HG03135 (cell line): ENCODE results near the gene ANKS1B.
"Not testable (repeated sequence)": the region's sequence is repeated elsewhere in the genome, so short reads cannot be mapped to it uniquely, and the experiment has no call there.

Experiments
- ATAC-seq: cut with Tn5 transposase; IDR thresholded peaks from one replicate; pipeline ENCODE4 v1.9.1; 2021; ENCODE audit warnings: mild to moderate bottlenecking, moderate library complexity; ENCODE audit not compliant: unreplicated experiment

Gene ANKS1B

GRCh38 chr12:98799822-98800221 is 1184.9 kb downstream of the ANKS1B start:
- ATAC-seq: no peak

DNA sequence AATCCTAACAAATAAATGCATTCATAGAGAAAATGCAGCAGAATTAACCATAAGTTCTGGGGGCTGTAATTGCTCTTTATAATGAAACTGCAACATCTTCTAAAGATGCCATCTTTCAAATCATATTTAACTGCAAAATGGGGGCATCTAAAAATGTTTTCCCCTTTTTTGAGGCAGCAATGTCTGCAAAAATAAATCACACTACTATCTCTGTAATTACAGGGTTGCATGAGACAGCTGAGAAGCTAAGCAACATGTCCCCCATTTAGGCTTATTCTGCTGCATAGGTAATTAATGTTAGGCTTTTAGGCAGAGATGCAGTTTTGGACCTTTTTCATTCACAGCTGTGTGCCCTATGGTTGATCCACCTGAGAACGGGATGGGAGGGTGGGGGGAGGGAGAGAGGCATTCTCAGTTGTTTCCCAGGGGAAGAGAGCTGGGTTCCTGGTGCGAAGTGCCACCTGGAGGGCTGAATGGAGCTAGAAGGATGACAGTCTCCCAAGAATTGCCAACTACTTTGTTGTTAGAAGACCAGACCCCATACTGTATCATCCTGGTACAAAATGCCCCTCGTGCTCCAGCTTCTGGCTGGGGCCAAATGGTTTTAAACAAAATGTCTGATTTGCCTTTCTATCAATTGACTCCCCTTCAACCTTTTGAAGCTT is 1185.5 kb downstream of the ANKS1B start:
- ATAC-seq: no peak

- ATAC-seq: no peak
Measured at GRCh38 chr12:98797200-98797599, 1187.5 kb downstream of the ANKS1B start.

- no peak for ATAC-seq
Measured at GRCh38 chr12:98796745-98797144, 1188.0 kb downstream of the ANKS1B start.

GRCh38 chr12:98793121-98793520 is 1191.6 kb downstream of the ANKS1B start:
- ATAC-seq: no peak

GRCh38 chr12:98791406-98791805 is 1193.3 kb downstream of the ANKS1B start:
- ATAC-seq: no peak

GRCh38 chr12:98788396-98788795 is 1196.3 kb downstream of the ANKS1B start:
- ATAC-seq: no peak

DNA sequence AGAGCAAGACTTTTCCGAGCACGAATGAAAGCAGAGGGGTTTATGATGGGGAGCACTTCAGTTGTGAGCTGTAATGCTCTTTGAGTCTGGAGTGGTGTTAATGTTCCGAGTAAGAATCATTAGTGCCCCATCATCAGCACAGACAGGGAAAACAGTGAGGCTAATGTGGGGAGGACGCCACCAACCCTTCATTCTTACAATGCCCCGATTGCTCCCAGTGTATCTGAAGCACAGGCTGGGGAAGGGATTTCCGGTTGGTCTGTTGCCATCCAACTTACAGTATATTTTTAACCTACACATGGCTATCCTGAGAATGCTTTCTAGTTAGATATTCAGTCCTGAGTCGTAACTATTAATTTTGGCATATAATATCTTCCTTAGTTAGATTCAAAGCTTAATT is 1198.1 kb downstream of the ANKS1B start:
- no peak for ATAC-seq

DNA sequence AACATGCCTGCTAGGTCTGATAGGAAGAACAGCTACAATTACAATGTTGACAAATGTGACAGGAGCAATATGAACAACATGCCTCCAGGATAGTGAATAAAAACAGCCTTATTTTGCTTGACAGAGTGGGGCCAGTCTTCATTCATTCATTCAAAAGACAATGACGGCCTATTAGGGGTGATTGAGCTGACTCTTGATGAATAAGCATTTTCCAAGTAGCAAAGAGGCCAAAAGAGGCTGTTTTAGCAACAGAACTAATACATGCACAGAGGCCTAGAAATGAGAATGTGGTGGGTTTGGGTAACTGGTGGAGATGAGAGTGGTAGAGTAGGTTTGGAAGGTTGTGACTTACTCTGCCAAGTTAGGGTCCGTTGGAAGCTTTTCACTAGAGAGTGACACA is 1201.3 kb downstream of the ANKS1B start:
- ATAC-seq: no peak

- ATAC-seq: no peak
Measured at GRCh38 chr12:98780261-98780660, 1204.5 kb downstream of the ANKS1B start.

- ATAC-seq: no peak
Measured at GRCh38 chr12:98772818-98773217, 1211.9 kb downstream of the ANKS1B start.

- no peak for ATAC-seq
Measured at GRCh38 chr12:98771811-98772752, 1212.7 kb downstream of the ANKS1B start.

GRCh38 chr12:98770230-98770629 is 1214.5 kb downstream of the ANKS1B start:
- ATAC-seq: no peak

DNA sequence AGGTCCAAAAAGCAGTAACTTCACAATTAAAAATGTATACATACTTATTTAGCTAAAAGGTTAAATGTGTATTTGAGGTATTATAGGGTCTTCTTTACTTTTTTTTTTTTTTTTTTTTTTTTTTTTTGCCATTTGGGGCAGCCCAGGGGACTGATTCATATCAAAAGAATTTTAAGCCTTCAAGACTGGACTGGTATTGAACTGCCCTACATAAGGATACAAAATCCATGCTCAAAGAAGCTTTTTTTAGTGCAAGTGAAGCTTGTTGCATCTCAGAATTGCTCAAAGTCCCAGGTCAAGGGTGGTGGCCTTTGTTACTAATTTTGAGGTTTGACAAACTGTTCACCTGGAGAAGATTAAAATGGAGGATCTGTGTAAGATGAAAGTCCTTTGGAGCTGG is 1215.7 kb downstream of the ANKS1B start:
- ATAC-seq: no peak

DNA sequence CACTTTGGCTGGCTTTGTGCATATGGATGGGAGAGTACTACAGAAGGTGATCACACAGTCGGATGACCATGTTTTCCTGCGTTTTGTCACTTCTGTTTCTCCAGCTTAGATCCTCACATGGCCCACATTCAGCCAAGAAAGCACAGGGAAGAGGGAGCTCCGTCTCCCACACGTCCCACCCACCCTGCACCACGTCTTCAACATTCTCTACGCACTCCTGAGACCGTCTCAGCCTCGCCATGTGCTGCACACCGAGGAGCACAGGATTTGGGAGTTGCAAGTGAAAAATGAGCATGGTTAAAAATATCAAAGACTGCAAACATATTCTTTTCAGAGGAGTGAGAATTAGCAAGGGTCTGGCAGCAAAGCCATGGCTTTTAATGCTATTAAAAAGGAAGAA is 1217.5 kb downstream of the ANKS1B start:
- no peak for ATAC-seq

DNA sequence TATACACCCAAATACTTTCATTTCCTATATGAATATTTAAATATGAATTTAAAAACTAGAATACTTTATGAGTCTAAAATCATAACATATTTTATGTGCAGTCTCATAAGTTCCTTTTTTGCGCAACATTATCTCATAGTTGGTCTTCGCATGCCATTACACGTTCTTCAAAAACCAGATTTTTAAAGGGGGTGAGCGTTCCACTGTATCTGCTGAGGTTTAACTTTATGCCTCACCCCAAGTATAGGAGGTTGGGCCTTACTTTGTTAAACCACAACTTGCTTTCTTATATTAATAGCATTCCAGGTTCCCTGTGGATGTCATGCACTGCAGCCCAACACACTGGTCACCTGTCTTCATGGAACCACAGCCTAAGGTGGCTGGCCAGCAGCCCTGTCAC is 1221.1 kb downstream of the ANKS1B start:
- ATAC-seq: no peak

DNA sequence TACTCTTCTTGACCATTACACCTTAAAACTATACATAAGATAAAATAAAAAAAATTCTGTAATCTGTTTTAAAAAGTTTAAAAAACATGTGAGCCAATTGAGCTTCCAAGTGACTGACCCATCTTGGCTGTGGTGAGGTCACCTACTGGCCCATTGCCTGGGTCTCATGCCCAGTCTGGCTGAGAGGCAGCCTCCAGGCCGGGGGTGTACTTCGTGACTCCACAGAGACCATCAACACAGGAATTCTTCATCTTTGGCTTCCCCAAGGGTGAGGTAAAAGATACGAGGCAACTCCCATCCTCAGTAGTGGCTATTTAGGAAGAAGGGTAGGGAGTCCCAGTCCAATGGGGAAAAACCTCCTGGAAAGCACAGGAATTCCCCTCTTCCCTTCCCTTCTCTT is 1226.4 kb downstream of the ANKS1B start:
- ATAC-seq: no peak

DNA sequence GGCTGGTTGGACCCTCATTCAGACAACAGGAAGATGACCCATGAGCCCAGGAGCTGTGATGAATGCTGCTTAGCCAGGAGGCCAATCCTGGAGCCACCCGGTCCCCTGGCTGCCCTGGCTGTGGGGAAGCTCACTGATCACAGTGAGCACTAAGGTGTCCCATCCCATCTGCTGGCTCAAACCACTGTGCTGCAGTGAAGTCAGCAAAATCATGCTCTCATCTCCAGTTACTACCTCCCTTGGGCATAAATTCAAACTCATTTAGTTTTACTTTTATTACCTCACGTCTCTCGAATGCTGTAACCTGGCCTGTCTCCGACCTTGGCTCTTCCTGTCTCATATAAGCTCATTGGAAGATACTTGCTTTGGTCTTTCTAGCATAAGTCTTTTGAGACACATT is 1227.3 kb downstream of the ANKS1B start:
- no peak for ATAC-seq

GRCh38 chr12:98755855-98756254 is 1228.9 kb downstream of the ANKS1B start:
- ATAC-seq: not testable (repeated sequence)

GRCh38 chr12:98754095-98754494 is 1230.6 kb downstream of the ANKS1B start:
- peak; percentile 99 for ATAC-seq

DNA sequence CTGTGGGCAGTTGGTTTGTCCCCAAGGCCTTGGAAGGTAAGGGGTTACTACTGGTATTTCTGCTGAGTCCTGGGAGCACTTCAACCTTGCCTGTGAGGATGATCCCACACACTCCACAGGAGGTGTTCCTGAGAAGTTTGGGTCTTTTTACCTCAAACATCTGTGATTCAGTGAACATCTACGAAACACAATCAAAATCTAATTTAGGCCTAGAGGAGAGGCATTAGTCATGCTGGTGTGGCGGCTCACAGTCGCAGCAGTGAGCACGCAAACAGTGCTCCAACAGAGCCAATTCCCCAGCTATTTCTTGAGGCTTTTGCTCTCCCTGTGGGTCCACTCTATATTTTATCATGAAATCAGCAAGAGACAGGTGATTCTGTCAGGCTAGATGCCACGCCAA is 1232.0 kb downstream of the ANKS1B start:
- no peak for ATAC-seq

- no peak for ATAC-seq
Measured at GRCh38 chr12:98751580-98752115, 1233.1 kb downstream of the ANKS1B start.
